SK-N-SH (cell line): ENCODE results near the gene DTD2. TPM values are rescaled to one million over a fixed set of nuclear protein-coding genes. Genes with fewer than 3 reads are reported as not detected.

Experiments
- CTCF ChIA-PET: fragments of 300-600, 350-600 bp; formaldehyde crosslinking; extraction: SDS; loops from one replicate; lab custom pipeline; 2021; lab: Yijun Ruan, JAX
- POLR2A ChIA-PET: fragments of 350-600 bp; sonication (Branson Sonifier 250); formaldehyde crosslinking; extraction: SDS; loops from one replicate; lab custom pipeline; 2020; ENCODE audit warnings: antibody characterized with exemption, inconsistent platforms; lab: Yijun Ruan, JAX
- DNase-seq: peaks from one replicate; pipeline ENCODE4 v3.0.0; 2012
- H2AFZ ChIP-seq: fragments of 200-600 bp; sonication (generic); 2 replicates; pipeline ENCODE4 v1.8.1; 2016; ENCODE audit warnings: antibody characterized with exemption, mild to moderate bottlenecking, low read depth
- H3F3A ChIP-seq: fragments of 200-600 bp; sonication (generic); replicated peaks from 2 replicates; pipeline ENCODE3; 2016; ENCODE audit warnings: antibody characterized with exemption, mild to moderate bottlenecking; ENCODE audit not compliant: insufficient read depth
- H3K27ac ChIP-seq, 2 experiments: fragments of 200-500 bp in 1 of 2; fragments of 200-600 bp in 1 of 2; sonication (Bioruptor generic) in 1 of 2; sonication (generic), shearing (Covaris generic) in 1 of 2; 2 replicates each; pipeline versions ENCODE4 v1.5.1 to v1.6.1; 2014 to 2016; ENCODE audit warnings: low read depth in 2 of 2, inconsistent platforms in 1 of 2, low read length in 1 of 2, mild to moderate bottlenecking in 1 of 2, mixed read lengths in 1 of 2
- H3K27me3 ChIP-seq: fragments of 200-600 bp; sonication (generic), shearing (Covaris generic); 2 replicates; pipeline ENCODE4 v1.6.1; 2016; ENCODE audit warnings: mixed run types; ENCODE audit not compliant: insufficient read depth
- H3K36me3 ChIP-seq, 2 experiments: fragments of 200-500 bp in 1 of 2; fragments of 200-600 bp in 1 of 2; sonication (Bioruptor generic) in 1 of 2; sonication (generic) in 1 of 2; replicated peaks in 1 of 2; 2 replicates each; pipeline versions ENCODE3 to v1.5.1; 2014 to 2016; ENCODE audit warnings: low read length in 1 of 2, mild to moderate bottlenecking in 1 of 2; ENCODE audit not compliant: insufficient read depth in 2 of 2, control insufficient read depth in 1 of 2
- H3K4me1 ChIP-seq, 2 experiments: fragments of 200-500 bp in 1 of 2; fragments of 200-600 bp in 1 of 2; sonication (Bioruptor generic) in 1 of 2; sonication (generic), shearing (Covaris generic) in 1 of 2; 2 replicates each; pipeline versions ENCODE4 v1.5.1 to v1.6.1; 2014 to 2016; ENCODE audit warnings: low read depth in 1 of 2, low read length in 1 of 2, mixed run types in 1 of 2; ENCODE audit not compliant: insufficient read depth in 2 of 2, control insufficient read depth in 1 of 2
- H3K4me2 ChIP-seq: fragments of 200-600 bp; sonication (generic), shearing (Covaris generic); 2 replicates; pipeline ENCODE4 v1.6.1; 2017; ENCODE audit warnings: mixed run types
- H3K4me3 ChIP-seq, 2 experiments: fragments of 200-500 bp in 1 of 2; fragments of 200-600 bp in 1 of 2; sonication (Bioruptor generic) in 1 of 2; sonication (generic), shearing (Covaris generic) in 1 of 2; 2 replicates each; pipeline versions ENCODE4 v1.5.1 to v1.8.1; 2014 to 2016; ENCODE audit warnings: low read depth in 2 of 2, inconsistent platforms in 1 of 2, low read length in 1 of 2, mild to moderate bottlenecking in 1 of 2, mixed read lengths in 1 of 2, moderate library complexity in 1 of 2
- H3K79me2 ChIP-seq: fragments of 200-600 bp; sonication (generic); 2 replicates; pipeline ENCODE4 v1.8.1; 2017; ENCODE audit warnings: mild to moderate bottlenecking; ENCODE audit not compliant: insufficient read depth
- H3K9ac ChIP-seq: fragments of 200-600 bp; sonication (generic); 2 replicates; pipeline ENCODE4 v1.6.1; 2017; ENCODE audit warnings: mixed run types
- H3K9me2 ChIP-seq: fragments of 200-600 bp; sonication (generic); 2 replicates; pipeline ENCODE4 v1.6.1; 2017; ENCODE audit warnings: mixed run types
- H3K9me3 ChIP-seq: fragments of 200-600 bp; sonication (generic); 2 replicates; pipeline ENCODE4 v1.6.1; 2017; ENCODE audit warnings: mixed run types, mild to moderate bottlenecking, moderate library complexity
- H4K20me1 ChIP-seq: fragments of 200-600 bp; sonication (generic); 2 replicates; pipeline ENCODE4 v1.6.1; 2017; ENCODE audit warnings: mild to moderate bottlenecking, mixed run types; ENCODE audit not compliant: insufficient read depth
- EP300 ChIP-seq, 2 experiments: IDR thresholded peaks; 2 replicates each; pipeline versions ENCODE4 v1.4.0 to v1.6.1; 2012; ENCODE audit warnings: borderline replicate concordance in 1 of 2, low read depth in 1 of 2, low read length in 1 of 2
- IRF3 ChIP-seq: fragments of 150-350 bp; IDR thresholded peaks from 2 replicates; pipeline ENCODE4 v1.6.1; 2016; ENCODE audit warnings: mild to moderate bottlenecking, low read depth, low read length
- MXI1 ChIP-seq: IDR thresholded peaks from 2 replicates; pipeline ENCODE4 v1.6.1; 2012; ENCODE audit warnings: mild to moderate bottlenecking, low read depth, low read length, improper control_type of control experiment
- PBX3 ChIP-seq: IDR thresholded peaks from 2 replicates; pipeline ENCODE4; 2012
- RCOR1 ChIP-seq: fragments of 150-350 bp; IDR thresholded peaks from 2 replicates; pipeline ENCODE4 v1.6.1; 2017; ENCODE audit warnings: antibody characterized with exemption, low read length
- RXRA ChIP-seq: IDR thresholded peaks from 2 replicates; pipeline ENCODE4 v1.4.0; 2012; ENCODE audit warnings: low read depth, mild to moderate bottlenecking, borderline replicate concordance
- TAF1 ChIP-seq: IDR thresholded peaks from 2 replicates; pipeline ENCODE4 v1.6.1; 2012; ENCODE audit warnings: low read depth, mild to moderate bottlenecking, low read length, moderate library complexity, borderline replicate concordance
- TCF12 ChIP-seq: IDR thresholded peaks from 2 replicates; pipeline ENCODE4 v1.4.0; 2012
- TEAD4 ChIP-seq: IDR thresholded peaks from 2 replicates; pipeline ENCODE4 v1.4.0; 2012; ENCODE audit warnings: mild to moderate bottlenecking, borderline replicate concordance; ENCODE audit not compliant: insufficient read depth
- YY1 ChIP-seq: IDR thresholded peaks from 2 replicates; pipeline ENCODE4 v1.4.0; 2012; ENCODE audit warnings: low read depth, mild to moderate bottlenecking
- WGBS: methylation state at CpG from one replicate; pipeline ENCODE4 v1.1.6; 2017; ENCODE audit warnings: low lambda C conversion rate; 5-methylcytosine and 5-hydroxymethylcytosine counted together
- polyA plus RNA-seq, 3 experiments: library from polyadenylated mRNA; depleted of rRNA; stranded (reverse); fragments of >200 nt; gene quantifications; 2 replicates each; pipeline ENCODE4 v1.2.3, GENCODE V29; 2012
- TF ChIP-seq, protein P1 (sequence below): IDR thresholded peaks from 2 replicates; pipeline ENCODE4 v1.4.0; 2012; ENCODE audit warnings: low read depth
- TF ChIP-seq, protein P2 (sequence below): fragments of 150-350 bp; IDR thresholded peaks from 2 replicates; pipeline ENCODE4 v1.6.1; 2017; ENCODE audit warnings: antibody characterized with exemption, low read length, low read depth, borderline replicate concordance

DTD2 gene
- polyA plus RNA-seq, 1 of the 3 experiments (the other 2 are of a cell fraction) = 10.5 TPM

DNA sequence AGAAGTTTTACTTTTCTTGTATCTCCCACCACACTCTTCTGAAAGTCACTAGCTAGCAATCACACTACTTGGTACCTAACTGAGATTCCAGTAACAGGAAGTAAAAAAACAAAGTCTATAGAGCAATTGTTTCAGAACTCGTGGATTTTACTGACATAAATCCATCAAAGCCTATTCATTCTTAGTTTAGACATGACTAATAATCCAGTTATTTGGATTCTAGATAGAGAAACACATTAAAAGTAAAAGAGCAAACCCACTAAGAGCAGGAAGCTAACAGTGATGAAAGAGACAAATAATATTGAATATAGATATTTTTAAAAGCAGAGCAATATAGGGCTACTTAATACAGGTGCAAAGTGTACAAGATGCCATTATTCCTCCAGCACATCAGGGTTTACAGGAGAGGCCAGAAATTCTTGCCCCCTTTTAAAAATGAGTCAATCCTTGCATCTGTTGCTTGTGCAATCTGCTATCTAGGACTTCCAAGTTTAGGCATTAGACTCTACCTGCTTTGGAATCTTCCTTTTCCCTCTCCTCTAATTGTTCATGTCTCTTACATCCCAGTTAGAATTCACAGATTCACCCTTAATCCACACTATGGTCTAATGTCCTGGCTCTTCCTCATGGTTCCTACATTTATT lies 43.0 kb downstream of the DTD2 start:
- Histone ChIP-seq H3K9me2 (no peaks in the 10 kb centered on the region), H4K20me1 (no peaks in the 10 kb centered on the region; the same call in 1 of the 2 replicates), H3K27ac (no peak overlapping the region), H3K27me3 (no peaks in the 10 kb centered on the region), H3K79me2 (peaks cover 75% of the 10 kb centered on the region), H3K9me3 (no peaks in the 10 kb centered on the region), H3K9ac (no peak overlapping the region), H3K4me2 (no peak overlapping the region), H3F3A (peaks cover 14% of the 10 kb centered on the region), H2AFZ (no peak overlapping the region), H3K36me3 (peaks cover 0 to 8% of the 10 kb centered on the region in 2 experiments), H3K4me3 (no peak overlapping the region), H3K4me1 (peaks cover 0 to 5% of the 10 kb centered on the region in 2 experiments; a peak in 2 of 4 replicates)
- TF ChIP-seq, protein P1, sequence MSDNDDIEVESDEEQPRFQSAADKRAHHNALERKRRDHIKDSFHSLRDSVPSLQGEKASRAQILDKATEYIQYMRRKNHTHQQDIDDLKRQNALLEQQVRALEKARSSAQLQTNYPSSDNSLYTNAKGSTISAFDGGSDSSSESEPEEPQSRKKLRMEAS = no peak
- TF ChIP-seq PBX3 = peak; percentile 41; the same call in 1 of the 2 replicates
- WGBS = 22% methylated on average over 1 of the region's 1 CpG
- DNase-seq = no peak
- POLR2A ChIA-PET = no interaction called here
- CTCF ChIA-PET = interaction anchor here (0.7 kb wide), 1 partner anchor 19 kb away, joined by 3 read pairs; no protein-coding TSS in a partner anchor

DNA sequence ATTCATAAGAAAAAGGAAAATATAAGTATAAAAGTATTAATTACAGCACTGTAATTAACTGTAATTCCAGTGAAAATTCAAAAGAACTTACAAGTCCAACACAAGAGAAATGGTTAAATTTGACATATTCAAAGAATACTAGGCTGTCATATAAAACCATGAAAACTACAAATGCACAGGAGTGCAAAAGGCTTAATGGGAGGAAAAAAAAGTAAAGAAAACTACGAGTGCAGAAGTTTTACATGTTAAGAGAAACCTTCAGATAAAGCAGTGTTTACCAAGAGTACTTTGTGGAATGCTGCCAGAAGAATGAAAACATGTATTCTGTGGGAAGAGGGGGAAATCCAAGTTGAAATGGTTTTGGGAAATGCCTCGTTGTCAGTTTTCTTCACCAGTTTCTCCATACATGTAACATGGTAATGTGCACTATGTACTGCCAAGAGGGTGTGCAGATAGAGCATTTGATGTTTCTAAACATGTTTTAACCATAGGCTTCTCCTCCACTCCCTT lies 46.0 kb downstream of the DTD2 start:
- H3K27ac ChIP-seq = no peak overlapping the region
- no peaks in the 10 kb centered on the region for H4K20me1 ChIP-seq
- H2AFZ ChIP-seq = no peak overlapping the region
- POLR2A ChIA-PET = no interaction called here
- no peak overlapping the region for H3K9ac ChIP-seq
- DNase-seq = no peak
- CTCF ChIA-PET = no interaction called here
- TF ChIP-seq RCOR1 (no peak), TCF12 (no peak), TAF1 (no peak), EP300 (IDR thresholded peaks at IDR 0.05; ENCODE audit: borderline replicate concordance in 1 of 2, low read depth in 1 of 2, low read length in 1 of 2) (no peak), RXRA (no peak), PBX3 (no peak), MXI1 (no peak), IRF3 (no peak), YY1 (no peak), TEAD4 (no peak)
- TF ChIP-seq, protein P2, sequence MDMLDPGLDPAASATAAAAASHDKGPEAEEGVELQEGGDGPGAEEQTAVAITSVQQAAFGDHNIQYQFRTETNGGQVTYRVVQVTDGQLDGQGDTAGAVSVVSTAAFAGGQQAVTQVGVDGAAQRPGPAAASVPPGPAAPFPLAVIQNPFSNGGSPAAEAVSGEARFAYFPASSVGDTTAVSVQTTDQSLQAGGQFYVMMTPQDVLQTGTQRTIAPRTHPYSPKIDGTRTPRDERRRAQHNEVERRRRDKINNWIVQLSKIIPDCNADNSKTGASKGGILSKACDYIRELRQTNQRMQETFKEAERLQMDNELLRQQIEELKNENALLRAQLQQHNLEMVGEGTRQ = no peak
- H3K27me3 ChIP-seq = no peaks in the 10 kb centered on the region
- WGBS = 73% methylated on average over 2 of the region's 2 CpGs
- H3K79me2 ChIP-seq = peaks cover 52% of the 10 kb centered on the region
- H3K36me3 ChIP-seq = peaks cover 0 to 5% of the 10 kb centered on the region in 2 experiments
- H3K4me3 ChIP-seq = no peak overlapping the region
- H3F3A ChIP-seq = peaks cover 6% of the 10 kb centered on the region
- no peak overlapping the region for H3K4me2 ChIP-seq
- no peaks in the 10 kb centered on the region for H3K9me3 ChIP-seq
- H3K4me1 ChIP-seq = peaks cover 0 to 5% of the 10 kb centered on the region in 2 experiments; a peak in 2 of 4 replicates
- no peaks in the 10 kb centered on the region for H3K9me2 ChIP-seq
